Activated CD4-positive, alpha-beta T cell treated with anti-CD3 and anti-CD28 coated beads for 4 hours (primary cell): ENCODE results near the gene LIPT1.
"Not testable (repeated sequence)": the region's sequence is repeated elsewhere in the genome, so short reads cannot be mapped to it uniquely, and the experiment has no call there.

ENCODE experiments used
- DNase-seq, 2 donors: peaks; one replicate each; pipeline ENCODE4 v3.0.0-alpha.2; 2020

LIPT1 gene

DNA sequence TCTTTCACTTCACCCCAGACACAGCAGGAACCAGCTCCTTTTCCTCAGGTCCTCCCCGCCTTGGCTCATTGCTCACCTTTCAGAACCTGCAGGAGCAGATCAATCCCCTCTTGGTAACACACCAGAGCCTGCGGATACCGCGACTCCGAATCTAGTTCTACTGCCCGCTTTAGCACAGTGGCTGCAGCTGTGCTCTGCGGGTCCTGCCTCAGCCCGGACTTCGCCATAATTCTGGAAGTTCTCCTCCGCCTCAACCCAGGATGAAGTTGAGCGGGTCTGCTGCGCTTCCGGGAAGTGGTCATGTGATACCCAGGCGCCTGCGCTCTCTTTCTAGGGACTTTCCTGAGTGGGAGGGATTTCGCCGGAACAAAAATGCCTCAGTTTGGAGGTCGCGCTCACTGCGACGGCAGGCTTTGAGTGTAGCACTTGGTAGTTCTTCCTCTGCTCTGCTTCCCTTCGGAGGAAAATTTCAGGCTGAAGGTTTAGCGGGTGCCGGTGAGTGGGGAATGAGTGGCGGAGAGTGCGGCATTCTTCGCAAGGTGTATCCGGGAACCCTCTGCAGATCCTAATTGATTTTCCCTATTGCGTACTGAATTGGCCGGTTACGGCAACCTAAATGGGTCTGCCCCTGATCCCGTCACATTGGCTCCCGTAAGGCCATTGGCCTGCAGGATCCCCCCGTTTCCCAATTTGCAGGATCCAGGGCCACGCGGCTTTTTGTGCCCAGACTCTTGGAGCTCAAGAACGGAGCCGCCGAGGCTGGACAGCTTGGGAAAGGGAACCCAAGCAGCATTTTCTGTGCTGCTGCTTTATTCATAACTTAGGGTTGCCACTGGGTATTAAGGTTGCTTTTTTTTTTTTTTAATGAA, 26.2 kb downstream of the LIPT1 start, which contains the start of the genes MITD1 and MRPL30:
Gene MITD1 (minus strand): TSS at position 304 of the 869 bp plus-strand sequence. CDS start 77 bp downstream, at position 227.
Gene MRPL30 (plus strand): TSS at position 430 of the 869 bp plus-strand sequence. CDS start 5,020 bp downstream, outside the sequence.
- DNase-seq, result peak; percentile 85 to 89

DNA sequence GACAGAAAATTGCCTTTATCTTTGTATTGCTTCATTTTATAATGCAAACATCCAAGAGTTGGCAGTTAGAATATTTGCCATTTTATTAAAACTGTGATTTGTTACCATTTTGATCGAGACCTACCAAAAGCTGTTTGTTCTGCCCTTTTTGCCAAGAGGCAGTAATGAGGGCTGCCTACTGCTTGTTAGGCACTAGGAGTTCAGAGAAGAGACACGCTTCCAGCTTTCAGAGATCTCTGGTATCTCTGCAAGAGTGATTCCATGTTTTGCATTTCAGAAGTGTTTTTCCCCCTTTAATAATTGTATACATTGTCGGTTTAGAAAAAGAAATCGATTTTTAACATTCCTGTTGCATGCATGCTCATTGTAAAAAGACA, 26.8 kb downstream of the LIPT1 start:
- DNase-seq, result no peak

DNA sequence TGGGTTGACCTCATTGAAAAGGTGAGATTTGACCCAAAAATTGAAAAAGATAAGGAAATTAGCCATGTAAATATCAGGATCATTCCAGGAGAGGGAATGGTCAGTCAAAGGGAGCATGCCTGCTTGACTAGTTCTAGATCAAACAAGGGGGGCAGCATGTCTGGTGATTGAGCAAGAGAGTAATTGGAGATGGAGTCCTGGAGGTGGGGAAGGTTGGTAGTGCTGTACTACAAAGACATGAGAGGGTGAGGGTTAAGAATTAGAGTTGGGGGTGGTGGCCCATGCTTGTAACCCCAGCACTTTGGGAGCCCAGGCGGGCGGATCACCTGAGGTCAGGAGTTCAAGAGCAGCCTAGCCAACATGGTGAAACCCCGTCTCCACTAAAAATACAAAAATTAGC, 28.3 kb downstream of the LIPT1 start:
- no peak for DNase-seq

DNA sequence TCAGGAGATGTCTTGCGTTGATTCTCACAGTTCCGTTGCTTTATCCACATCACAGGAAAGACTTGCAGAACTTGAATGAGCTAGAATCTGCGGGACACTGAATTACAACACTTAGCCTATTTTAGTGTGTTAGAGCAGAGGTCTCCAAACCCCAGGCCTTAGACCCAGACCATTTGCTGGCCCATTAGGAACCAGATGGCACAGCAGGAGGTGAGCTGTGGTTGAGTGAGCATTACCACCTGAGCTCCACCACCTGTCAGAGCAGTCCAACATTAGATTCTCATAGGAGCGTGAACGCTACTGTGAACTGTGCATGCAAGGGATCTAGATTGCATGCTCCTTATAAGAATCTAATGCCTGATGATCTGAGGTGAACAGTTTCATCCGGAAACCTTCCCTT, 30.0 kb downstream of the LIPT1 start:
- no peak for DNase-seq

DNA sequence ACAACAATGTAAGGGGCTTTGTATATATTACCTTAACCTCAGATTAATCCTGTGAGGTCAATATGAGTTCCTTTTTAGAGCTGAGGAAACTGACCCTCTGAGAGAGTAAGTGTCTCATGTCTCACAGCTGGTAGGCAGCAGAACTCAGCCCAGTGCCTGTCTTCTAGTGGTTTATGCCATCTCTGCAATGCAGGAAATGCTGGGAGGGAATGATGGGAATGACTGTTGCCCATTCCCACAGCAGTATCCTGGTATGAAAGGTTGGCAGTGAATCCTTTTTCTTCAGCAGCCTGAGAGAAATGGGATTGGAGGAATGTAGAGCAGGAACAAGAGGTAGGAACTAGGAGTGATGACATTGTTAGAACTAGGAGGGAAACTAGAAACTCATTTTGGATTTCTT, 32.2 kb downstream of the LIPT1 start:
- DNase-seq, result no peak

DNA sequence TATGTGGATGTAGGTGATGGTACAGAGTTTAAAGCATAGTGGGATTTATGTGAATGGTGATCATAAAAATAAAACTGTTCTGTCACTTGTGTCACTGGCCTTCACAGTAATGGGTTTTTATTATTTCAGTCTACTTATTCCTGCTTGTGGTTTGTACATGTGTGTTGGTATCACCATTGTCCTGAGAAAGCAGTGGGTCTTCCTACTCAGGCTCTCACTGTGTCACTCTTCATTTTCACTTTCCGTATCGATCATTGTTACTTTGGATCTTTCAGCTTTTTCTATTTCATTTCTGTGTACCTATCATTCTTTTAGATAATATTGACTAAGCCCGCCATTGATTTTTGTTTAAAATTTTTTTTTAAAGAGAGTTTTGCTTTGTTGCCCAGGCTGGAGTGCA, 33.6 kb downstream of the LIPT1 start:
- DNase-seq, result no peak

DNA sequence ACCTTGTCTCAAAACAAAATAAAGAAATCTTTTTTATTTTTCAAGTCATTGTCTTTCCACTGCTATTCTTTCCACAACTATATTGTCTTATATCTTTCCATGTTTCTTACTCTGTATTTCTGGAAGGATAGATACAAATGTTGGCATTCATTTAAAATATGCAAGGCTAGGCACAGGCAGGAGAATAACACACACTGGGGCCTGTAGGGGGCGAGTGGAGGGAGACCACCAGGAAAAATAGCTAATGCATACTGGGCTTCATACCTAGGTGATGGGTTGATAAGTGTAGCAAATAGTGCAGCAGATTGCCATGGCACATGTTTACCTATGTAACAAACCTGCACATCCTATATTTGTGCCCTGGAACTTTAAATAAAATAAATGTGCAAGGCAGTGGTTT, 35.8 kb downstream of the LIPT1 start:
- DNase-seq, result no peak

DNA sequence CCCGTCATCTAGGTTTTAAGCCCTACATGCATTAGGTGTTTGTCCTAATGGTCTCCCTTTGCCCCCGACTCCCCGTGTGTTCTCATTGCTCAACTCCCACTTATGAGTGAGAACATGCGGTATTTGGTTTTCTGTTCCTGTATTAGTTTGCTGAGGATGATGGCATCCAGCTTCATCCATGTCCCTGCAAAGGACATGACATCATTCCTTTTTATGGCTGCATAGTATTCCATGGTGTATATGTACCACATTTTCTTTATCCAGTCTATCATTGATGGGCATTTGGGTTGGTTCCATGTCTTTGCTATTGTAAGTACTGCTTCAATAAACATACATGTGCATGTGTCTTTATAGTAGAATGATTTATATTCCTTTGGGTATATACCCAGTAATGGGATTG, 37.6 kb downstream of the LIPT1 start:
- not testable (repeated sequence) for DNase-seq

DNA sequence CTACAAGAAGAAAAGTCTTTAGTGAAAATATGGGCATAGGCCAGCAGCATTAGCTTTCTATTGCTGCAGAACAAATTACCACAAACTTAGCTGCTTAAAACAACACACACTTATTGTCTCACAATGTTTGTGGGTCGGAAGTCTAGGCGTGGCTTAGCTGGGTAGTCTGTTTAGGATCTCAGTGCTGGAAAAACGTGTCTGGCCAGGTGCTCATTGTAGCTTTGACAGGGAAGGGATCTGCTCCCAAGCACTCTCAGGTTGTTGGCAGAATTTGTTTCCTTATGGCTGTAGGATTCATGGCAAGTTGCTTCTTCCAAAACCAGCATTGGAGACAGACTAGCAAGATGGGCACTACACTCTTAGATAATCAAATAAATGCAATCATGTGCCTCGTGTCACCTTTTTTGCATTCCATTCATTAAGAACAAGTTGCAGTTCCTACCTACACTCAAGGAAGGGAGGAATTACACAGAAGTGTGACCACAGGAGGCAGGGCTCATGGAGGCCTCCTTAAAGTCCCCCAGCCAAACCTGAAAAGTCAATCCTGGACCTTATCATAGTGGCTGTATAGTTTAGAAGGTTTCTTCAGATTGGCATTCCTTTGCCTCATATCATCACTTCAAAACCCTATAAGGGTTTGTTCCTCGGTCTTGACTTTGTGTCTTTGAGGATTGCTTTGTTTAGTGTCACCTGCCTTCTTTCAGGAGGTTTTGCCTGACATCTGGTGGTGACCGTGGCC, 43.5 kb downstream of the LIPT1 start:
- no peak for DNase-seq

DNA sequence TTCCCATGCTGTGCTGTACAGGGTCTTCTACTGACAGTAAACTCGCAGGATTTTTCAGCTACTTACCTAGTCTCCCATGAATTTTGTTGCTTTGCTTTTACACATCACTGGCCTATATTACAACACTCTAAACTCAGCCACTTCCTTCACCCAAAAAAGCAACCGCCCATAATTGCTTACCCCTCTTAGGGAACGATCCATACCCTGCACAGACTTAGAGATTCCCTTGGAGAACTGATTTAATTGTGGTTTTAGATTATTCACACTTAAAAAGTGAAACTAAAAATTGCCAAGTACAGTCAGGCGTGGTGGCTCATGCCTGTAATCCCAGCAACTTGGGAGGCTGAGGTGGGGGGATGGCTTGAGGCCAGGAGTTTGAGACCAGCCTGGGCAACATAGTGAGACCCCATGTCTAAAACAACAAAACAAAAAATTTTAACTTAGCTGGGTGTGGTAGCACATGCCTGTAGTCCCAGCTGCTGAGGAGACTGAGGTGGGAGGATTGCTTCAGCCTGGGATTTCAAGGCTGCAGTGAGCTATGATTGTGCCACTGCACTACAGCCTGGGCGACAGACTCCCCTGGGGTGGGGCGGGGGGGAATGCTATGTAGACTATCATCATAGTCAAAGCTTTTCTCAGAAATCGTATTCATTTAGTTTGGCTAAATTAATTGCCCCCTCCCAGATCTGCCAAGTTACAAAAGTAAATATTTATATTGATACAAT, 45.5 kb downstream of the LIPT1 start:
- no peak for DNase-seq

DNA sequence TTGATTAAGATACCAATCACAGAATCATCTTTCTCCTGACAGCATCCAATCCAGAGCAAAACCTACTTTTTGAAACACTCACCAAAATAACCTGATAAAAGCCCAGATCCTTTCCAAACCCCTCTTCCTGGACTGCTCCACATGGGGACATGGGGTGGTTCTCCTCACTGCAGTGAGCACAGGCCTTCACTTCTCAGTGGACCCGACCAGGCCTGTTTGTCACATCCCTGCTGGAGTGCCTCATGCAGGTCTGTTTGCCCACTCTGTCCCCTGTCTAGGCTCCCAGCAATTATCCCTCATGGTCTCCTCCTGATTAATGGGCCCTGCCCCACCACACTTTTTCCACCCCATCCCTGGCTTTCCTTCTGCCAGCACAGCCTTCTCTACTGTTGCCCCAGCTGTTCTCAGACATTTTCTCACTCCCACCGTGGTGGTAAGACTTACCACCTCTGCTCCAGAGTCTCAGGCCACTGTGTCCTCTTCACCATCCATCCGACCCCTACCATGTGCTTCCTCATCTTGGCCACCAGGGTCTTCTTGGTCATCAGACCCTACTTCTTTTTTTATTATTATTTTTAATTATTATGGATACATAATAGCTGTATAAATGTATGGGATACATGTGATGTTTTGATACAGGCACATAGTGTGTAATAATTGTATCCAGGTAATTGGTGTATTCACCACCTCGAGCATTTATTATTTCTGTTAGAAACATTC, 47.4 kb downstream of the LIPT1 start:
- no peak for DNase-seq

DNA sequence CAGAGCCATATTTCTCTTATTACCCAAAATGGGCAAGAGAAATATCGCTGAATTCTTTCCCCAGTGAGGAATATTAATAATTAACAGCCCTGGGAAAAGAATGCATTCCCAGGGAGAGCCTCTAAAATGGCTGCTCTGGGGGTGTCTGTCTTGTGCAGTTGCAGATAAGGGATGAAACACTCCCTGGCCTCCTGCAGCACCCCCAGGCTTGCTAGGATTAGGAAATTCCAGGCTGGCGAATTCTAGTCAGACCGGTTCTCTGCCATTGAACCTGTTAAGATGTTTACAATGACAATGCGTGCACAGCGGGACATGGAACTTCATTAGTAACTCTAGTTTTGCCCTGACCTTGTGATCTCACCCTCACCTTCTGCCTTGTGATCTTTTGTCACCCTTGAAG, 50.7 kb downstream of the LIPT1 start:
- no peak for DNase-seq
